HuH-7.5 (cell line): ENCODE measurements around the gene RECQL5.
"Not testable (repeated sequence)": the region's sequence is repeated elsewhere in the genome, so short reads cannot be mapped to it uniquely, and the experiment has no call there.

Source experiments
- DNase-seq: peaks from one replicate; pipeline ENCODE4 v3.0.0; 2011; ENCODE audit warnings: low spot score

The RECQL5 gene

GRCh38 chr17:75592348-75593020 lies 74.5 kb downstream of the RECQL5 start:
- DNase-seq, result no peak

GRCh38 chr17:75591722-75592302 lies 75.1 kb downstream of the RECQL5 start:
- no peak for DNase-seq

DNA sequence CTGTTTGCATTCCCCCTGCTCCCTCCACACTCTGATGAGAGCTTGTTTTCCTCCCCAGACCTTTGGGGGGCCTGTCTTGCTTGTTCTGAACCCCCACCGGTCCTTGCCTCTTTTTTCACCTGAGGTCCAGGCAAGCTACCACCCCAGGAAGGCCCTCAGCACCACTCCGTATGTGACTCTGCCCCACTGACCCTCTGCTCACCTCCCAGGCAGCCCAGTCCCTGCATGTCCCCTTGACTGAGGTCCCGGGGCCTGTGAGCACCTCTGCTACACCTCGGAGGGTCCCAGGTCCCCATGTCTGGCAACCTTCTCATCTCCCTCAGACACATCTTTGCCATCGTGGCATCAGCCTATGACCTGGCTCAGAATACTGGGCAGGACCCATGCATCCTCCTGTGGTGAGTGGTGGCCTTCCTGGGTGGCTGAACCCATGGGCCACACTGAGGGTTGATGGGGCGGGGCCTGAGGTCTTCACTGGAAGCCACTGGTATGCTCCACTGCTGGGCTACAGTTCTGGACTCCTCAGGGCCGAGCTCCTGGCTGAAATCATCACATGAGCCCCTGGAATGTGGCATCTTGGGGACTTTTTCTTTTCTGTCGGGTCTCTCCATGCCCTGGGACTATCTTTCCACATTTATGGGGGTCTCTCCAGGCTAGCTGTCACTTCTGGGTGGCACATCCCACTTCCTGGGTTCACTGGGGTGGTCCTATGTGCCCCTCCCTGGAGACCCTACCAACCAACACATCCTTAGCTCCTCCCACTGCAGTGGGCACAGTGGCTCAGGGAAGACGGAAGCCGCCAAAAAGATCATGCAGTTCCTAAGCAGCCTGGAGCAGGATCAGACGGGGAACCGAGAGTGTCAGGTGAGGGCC lies 75.9 kb downstream of the RECQL5 start:
- DNase-seq, result no peak

DNA sequence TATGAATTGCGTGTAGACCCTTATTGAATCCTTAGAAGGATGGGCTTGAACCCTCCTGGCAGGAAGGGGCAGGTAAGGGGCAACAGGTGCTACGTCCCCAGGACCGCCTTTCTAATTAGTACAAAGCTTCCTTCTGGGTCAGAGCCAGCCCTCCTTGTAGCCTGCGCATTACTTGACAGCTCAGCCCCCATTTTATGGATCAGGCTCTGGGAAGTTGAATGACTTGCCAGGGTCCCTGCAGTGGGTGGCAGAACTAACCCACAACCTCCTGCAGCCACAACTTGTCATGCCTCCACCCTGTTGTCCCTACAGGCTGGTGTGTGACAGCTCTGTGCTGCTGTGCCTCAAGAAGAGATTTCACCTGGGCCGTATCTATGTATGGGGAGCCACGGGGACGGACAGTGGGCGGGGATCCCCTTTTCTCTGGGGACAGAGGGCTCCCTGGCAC lies 76.6 kb downstream of the RECQL5 start:
- DNase-seq, result no peak

DNA sequence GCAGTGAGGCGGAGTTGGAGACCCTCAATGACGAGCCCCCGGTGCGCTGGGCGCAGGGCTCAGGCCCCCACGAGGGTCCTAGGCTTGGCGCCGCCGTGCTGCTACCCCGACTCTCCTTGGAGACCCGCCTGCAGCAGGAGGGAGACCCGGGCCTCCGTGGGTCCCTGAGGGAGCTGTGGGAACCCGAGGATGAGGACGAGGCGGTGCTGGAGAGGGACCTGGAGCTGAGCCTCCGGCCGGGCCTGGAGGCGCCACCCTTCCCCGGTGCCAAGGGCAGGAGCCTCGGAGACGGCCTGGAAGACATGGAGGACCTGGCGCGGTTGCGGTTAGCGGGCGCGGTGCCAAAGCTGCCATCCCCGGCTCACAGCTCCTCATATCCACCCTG lies 77.0 kb downstream of the RECQL5 start:
- no peak for DNase-seq

DNA sequence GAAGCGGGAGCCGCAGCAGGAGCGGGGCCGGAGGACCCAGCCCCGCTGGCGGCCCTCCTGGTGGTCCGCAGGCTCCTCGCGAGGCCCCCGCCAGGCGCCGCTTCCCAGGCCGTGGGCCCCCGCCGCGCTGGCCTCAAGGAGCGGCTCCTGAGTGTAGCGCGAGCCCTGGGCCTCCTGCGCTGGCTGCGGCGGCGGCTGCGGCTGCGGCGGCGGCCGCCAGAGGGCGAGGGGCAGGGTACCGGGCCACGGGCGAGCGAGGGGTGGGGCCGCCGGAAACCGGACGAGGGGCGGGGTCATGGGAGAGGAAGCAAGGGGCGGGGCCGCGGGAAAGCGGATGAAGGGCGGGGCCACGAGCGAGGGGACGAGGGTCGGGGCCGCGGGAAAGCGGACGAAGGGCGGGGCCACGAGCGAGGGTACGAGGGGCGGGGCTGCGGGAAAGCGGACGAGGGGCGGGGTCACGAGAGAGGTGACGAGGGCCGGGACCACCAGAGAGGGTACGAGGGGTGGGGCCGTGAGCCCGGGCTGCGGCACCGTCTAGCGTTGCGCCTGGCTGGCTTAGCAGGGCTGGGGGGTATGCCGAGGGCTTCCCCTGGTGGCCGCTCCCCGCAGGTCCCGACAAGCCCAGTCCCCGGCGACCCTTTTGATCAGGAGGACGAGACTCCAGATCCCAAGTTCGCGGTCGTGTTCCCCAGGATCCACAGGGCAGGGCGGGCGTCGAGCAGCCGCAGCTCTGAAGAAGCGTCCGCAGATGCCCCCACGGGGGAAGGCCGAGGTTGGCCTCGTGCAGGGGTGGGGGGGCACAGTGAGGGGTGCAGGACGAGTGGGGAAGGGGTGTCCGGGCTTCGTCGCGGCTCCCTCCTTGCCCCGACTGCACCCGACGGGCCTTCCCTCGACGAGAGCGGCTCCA lies 77.7 kb downstream of the RECQL5 start:
- peak; percentile 98 for DNase-seq

DNA sequence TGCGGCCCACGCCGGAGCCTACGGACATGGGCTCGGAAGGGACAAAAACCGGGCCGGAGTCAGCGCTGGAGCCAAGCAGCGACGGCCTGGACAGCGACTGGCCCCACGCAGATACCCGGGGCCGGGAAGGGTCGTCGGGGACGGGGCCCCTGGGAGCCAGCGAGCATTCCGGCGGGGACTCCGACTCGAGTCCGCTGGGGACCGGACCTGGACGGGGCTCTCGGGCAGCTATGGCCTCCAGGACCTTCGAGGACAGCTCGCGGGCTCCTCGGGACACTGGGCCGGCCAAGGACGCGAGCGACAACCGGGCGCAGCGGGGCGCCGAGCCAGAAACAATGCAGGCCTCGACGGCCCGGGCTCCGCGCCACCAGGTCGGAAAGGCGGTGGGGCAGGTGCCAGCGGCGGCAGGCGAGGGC lies 78.3 kb downstream of the RECQL5 start:
- DNase-seq, result no peak

GRCh38 chr17:75587675-75588595 lies 79.0 kb downstream of the RECQL5 start, which contains the start of gene MYO15B:
Gene MYO15B, plus strand, starts transcription at chr17:75587800. Its CDS starts 258 bp downstream, at chr17:75588058.
- DNase-seq, result no peak

DNA sequence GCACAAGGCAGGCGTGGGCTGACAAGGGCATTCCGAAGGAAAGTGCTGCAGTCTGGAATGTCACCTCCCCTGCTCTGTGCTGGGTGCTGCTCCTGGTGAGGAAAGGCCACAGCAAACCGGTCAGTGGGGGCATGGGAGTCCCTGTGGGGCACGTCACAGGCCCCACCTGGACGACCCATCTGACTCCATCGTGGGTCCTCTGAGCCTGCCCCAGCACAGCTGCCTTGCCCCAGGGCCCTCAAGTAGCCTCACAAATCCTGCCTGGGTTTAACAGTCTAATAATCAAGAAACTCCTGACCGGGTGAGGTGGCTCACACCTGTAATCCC lies 82.1 kb downstream of the RECQL5 start:
- DNase-seq, result no peak

GRCh38 chr17:75583197-75583596 lies 83.8 kb downstream of the RECQL5 start:
- not testable (repeated sequence) for DNase-seq

GRCh38 chr17:75581121-75581725 lies 85.7 kb downstream of the RECQL5 start:
- not testable (repeated sequence) for DNase-seq
